Measurements from ENCODE around the gene ABCC11.

ABCC11 gene

GRCh38 chr16:48153774-48154173 is 93.6 kb downstream of the ABCC11 start:
- no peak for TF ChIP-seq CTCF (IDR thresholded peaks at IDR 0.05; ENCODE audit: low read depth, low read length)
- H3K4me3 ChIP-seq (ENCODE audit: low read depth, low read length), result no peak overlapping the region

GRCh38 chr16:48152226-48152625 is 95.1 kb downstream of the ABCC11 start:
- no peak for TF ChIP-seq CTCF (IDR thresholded peaks at IDR 0.05; ENCODE audit: low read depth, low read length)

DNA sequence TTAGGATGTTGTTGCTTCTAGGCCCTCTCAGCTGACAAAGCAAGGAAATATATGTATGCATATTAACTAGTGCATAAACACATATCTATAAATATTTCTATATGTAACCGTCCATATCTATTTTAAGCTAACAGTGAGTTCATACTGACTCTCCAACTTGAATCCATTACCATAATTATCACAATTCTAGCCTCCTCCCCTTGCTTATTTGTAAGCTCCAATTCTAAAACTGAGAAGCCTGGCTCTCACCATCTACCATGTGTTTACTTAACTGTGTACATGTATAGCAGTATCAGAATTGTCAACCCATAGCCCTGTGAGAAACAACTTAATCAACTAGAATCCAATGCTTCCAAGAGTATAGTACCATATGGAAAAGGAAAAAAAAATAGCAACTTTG is 96.6 kb downstream of the ABCC11 start:
- TF ChIP-seq CTCF (IDR thresholded peaks at IDR 0.05; ENCODE audit: low read depth, low read length), result no peak
- H3K4me3 ChIP-seq (ENCODE audit: low read depth, low read length), result no peak overlapping the region

More at GRCh38 chr16:48152226-48152625, 95.1 kb downstream of the ABCC11 start:
- no peak overlapping the region for H3K4me3 ChIP-seq (ENCODE audit: low read depth, low read length)

DNA sequence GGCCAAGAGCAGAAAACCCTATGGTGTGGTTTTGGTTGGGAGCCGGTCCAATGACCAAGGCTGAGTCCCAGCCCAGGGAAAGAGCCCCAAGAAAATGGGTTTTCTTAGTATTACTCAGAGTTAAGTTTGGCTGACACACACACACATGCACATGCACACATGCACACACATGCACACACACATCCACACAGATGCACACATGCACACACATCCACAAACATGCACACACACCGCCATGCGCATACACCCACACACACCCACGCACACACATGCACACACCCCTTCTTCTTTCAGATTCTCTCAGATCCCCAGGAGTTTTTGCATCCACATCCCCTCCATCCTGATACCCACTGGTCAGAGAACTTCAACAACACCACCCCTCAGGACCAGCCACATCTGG is 100.6 kb downstream of the ABCC11 start:
- no peak for TF ChIP-seq CTCF (IDR thresholded peaks at IDR 0.05; ENCODE audit: low read depth, low read length)
- H3K4me3 ChIP-seq (ENCODE audit: low read depth, low read length), result no peak overlapping the region

GRCh38 chr16:48146131-48146530 is 101.2 kb downstream of the ABCC11 start:
- no peak for TF ChIP-seq CTCF (IDR thresholded peaks at IDR 0.05; ENCODE audit: low read depth, low read length)
- no peak overlapping the region for H3K4me3 ChIP-seq (ENCODE audit: low read depth, low read length)

DNA sequence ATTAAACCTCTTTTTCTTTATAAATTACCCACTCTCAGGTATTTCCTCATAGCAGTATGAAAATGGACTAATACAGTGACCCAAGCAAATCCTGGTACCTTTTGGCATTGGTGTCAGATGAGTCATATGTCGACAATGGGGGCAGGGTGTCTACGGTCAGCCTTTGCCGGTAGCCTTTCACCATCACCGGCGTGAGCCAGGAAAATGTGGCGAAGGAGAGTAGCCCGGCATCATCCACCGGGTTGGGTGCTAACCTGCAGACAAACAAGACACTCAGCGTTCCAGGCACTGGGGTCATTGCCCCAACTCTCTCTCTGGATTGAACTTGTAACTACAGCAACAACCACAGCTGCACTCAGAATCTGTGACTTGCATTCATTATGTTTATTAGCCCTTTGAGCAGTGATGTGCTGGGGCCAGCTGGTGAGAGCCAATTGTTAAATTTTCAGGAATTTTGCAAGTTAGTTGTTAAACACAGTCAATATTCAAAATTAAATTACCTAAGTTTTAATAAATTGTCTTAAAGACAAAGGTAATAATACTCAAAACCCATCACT is 103.4 kb downstream of the ABCC11 start:
- no peak for TF ChIP-seq CTCF (IDR thresholded peaks at IDR 0.05; ENCODE audit: low read depth, low read length)
- no peak overlapping the region for H3K4me3 ChIP-seq (ENCODE audit: low read depth, low read length)

- TF ChIP-seq CTCF (IDR thresholded peaks at IDR 0.05; ENCODE audit: low read depth, low read length), result no peak
- no peak overlapping the region for H3K4me3 ChIP-seq (ENCODE audit: low read depth, low read length)
Measured at GRCh38 chr16:48140821-48141220, 106.5 kb downstream of the ABCC11 start.
